Ecto neural progenitor cell (in vitro differentiated cells): Measurements from ENCODE around the gene DEAF1.

Experiments
- DNase-seq: peaks from one replicate; pipeline ENCODE4 v3.0.0-alpha.2; 2018; ENCODE audit warnings: low spot score

The DEAF1 gene

DNA sequence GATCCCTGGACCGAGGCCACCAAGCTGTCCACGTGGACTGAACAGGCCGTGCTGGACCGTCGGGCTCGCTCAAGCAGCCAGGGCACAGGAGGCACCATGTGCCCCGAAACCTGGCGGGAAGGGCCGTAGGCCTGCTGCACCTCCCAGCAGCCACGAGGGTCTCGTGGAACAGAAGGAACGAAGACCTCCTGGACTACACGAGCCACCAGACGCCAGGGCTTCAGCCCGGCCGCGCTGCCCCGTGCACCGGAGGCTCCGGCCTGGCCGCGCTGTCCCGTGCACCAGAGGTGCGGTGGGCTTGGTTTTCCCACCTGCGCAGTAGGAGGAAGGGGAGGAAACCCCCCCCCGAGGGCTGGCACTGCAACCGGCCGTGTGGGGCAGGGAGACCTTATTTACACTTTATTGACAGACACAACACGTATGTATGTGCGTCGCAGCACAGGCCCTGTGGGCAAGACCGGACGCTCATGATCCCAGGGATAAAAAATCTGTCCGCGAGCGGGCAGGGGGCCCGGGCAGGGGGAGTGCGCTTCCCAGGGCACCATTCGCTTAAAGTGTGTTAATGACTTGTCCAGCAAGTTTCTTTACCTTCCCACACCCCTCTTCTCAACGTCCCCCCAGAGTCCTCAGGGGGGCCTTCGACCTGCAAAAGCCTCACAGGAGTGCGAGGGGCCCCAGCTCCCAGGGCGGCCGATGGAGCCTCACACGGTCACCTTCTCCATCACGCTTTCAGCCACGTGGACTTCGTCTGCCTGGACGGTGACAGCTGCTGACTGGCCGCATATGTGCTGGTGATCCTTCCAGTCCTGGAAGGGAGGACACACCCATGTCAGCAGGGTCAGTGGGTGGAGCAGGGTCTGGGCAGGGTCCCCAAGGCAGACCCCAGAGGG lies 50.9 kb downstream of the DEAF1 start:
- no peak for DNase-seq

- DNase-seq = no peak
Measured at GRCh38 chr11:643366-643765, 51.7 kb downstream of the DEAF1 start.

- no peak for DNase-seq
Measured at GRCh38 chr11:641806-642370, 53.1 kb downstream of the DEAF1 start.

GRCh38 chr11:640021-640706 lies 54.9 kb downstream of the DEAF1 start:
- peak; percentile 64 for DNase-seq

- DNase-seq = no peak
Measured at GRCh38 chr11:639332-639955, 55.6 kb downstream of the DEAF1 start.

- peak; percentile 80 for DNase-seq
Measured at GRCh38 chr11:638631-639331, 56.2 kb downstream of the DEAF1 start.

DNA sequence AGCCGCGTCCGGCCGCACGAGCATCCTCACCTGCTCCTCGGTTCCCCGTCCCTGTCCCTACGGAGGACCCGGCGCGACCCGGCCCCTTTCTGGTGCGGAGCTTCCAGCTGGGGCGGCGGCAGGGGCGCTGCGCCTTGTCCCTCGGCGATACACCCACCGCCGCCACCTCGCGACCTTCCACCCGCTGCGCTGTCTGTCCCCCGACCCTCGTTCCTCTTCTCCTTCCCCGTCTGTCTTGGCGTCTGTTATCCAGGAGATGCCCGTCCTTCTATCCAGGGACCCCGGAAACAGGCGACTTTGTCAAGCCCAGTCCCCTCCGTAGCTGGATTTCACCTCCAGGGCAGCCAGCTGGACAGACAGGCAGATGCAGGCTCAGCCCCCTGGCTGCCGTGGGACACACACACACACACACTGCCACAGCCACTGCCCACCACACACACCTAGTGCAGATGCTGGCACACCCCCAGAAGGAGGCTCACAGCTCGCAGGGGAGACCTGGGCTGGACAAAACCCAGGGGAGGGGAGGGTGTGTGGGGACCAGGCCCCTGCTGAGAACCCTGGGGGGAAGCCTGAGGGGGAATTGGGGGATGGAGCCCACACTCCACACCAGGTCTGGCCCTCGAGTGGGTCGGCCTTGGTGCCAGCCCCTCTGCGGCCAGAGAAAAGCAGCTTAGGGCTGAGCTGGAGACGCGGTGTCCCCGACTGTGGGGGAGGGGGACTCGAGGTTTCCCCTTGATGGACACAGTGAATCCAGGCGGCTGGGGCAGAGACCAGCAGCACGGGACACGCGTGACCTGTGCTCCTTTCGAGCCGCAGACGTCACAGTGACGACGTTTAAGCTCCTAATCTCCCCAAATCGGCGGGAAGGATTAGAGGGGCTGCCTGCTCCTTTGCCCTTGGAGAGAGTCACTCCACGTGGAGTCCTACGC lies 57.2 kb downstream of the DEAF1 start:
- DNase-seq = peak; percentile 66

DNA sequence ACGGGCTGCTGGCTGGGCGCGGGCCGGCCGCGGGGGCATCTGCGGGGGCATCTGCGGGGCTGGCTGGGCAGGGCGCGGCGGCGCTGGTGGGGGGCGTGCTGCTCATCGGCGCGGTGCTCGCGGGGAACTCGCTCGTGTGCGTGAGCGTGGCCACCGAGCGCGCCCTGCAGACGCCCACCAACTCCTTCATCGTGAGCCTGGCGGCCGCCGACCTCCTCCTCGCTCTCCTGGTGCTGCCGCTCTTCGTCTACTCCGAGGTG lies 57.8 kb downstream of the DEAF1 start:
- no peak for DNase-seq

- peak; percentile 72 for DNase-seq
Measured at GRCh38 chr11:636511-637332, 58.3 kb downstream of the DEAF1 start, which contains the start of gene DRD4. Gene DRD4 (plus strand): TSS chr11:637269. CDS start chr11:637305, 36 bp downstream.

- peak; percentile 47 for DNase-seq
Measured at GRCh38 chr11:635945-636510, 59.0 kb downstream of the DEAF1 start.

GRCh38 chr11:630871-631270 lies 64.2 kb downstream of the DEAF1 start:
- DNase-seq = no peak

DNA sequence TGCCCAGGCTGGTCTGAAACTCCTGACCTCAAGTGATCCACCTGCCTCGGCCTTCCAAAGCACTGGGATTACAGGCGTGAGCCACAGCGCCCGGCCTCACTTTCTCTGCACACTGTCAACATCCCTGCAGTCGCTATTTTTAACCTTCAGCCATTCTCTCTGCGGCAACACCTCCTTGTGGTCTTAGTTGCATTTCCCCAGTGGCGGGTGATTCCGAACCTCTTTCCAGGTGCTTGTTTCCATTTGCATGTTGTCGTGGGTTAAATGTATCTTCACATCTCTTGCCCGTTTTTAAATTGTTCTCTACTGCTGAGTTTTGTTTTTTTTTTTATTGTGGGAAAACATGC lies 65.8 kb downstream of the DEAF1 start:
- no peak for DNase-seq

DNA sequence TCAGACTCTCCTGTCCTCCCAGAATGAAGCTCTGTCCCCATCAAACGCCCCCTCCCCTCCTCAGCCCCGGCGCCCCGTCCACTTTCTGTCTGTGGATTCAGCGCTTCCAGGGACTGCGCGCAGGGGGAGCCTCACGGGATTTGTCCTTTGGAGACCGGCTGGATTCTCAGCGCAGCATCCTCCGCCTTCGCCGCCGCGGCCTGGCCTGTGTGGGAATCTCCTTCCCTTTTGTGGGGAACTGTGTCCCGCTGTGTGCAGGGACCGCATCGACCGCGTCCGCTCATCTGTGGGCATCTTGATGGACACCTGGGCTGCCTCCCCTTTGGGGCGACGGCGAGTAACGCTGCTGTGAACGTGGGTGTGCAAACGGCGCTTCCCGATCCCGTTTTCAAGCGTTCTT lies 67.0 kb downstream of the DEAF1 start:
- peak; percentile 46 for DNase-seq

DNA sequence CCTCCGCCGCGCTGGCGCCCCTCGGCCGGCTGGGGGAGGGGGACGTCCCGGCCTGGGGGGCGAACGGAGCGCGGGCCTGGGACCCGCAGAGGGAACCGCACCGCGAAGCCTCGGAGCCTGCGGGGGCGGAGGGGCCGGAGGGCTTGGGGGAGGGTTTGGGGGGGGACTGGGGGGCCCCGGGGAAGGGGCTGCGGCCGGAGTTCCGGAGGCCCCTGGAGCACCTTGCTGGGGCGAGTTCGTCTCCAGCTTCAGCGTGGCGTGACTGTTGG lies 67.8 kb downstream of the DEAF1 start:
- DNase-seq = peak; percentile 41

- peak; percentile 55 for DNase-seq
Measured at GRCh38 chr11:626475-627307, 68.3 kb downstream of the DEAF1 start, which contains the start of gene SCT. Gene SCT (minus strand): TSS chr11:627181. CDS start chr11:627143, 38 bp downstream.

DNA sequence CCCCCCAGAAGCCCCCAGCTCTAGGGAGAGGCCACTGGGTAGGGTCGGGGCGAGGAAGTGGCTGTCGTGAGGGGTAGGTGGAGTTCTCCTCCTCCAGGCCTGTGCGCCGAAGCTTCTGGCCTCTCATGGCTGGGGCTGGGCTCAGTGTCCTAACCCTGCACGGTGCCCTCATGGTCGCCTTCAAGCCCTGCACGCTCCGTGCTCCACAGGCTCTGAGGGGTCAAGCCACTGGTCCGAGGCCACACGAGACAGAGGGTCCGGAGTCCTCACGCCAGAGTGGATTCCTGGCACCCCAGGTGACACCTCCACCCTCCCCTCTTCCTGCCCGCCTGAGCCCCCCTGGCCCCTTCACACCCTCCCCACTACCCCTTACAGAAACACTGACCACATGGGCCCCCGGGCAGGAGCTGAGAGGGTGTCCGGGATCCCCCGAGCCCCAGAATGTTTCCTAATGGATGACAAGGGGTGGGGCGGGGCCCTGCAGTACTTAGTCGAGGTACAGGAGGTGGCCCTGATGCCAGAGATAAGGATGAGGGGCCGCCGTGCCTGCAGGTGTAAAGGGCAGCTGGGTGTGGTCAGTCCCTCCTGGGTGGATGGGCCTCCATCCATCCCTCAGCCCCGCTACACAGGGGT lies 69.3 kb downstream of the DEAF1 start:
- DNase-seq = peak; percentile 44

GRCh38 chr11:624705-625635 lies 70.1 kb downstream of the DEAF1 start, which contains the start of gene CDHR5:
Gene CDHR5 (minus strand): TSS chr11:624955. CDS start chr11:624902, 53 bp downstream.
- DNase-seq = peak; percentile 43
